ENCODE data around the gene FGF22.

FGF22 gene

GRCh38 chr19:607301-608154 lies 32.2 kb upstream of the FGF22 start:
- Histone ChIP-seq H3K4me3 (no peak overlapping the region), H3K9ac (0 out of 2 replicates have a peak overlapping the region, but pooled peaks have one; percentile 48), H3K27me3 (no peaks in the 10 kb centered on the region), H3K4me2 (peak overlapping the region; percentile 91; the same call in 1 of the 2 replicates), H3K9me3 (peaks cover 7% of the 10 kb centered on the region; the same call in 1 of the 2 replicates), H3K36me3 (no peaks in the 10 kb centered on the region), H3K4me1 (peaks cover 52% of the 10 kb centered on the region), H3K27ac (peak overlapping the region; percentile 85; the same call in 1 of the 2 replicates), H4K20me1 (no peaks in the 10 kb centered on the region)
- no peak for TF ChIP-seq Cebpa-rat (IDR thresholded peaks at IDR 0.05)

- H3K27me3 ChIP-seq, result no peaks in the 10 kb centered on the region
- peak overlapping the region; percentile 48; the same call in 1 of the 2 replicates for H3K9ac ChIP-seq
- no peak overlapping the region for H3K4me3 ChIP-seq
- H3K4me2 ChIP-seq, result peak overlapping the region; percentile 91
- H3K27ac ChIP-seq, result peak overlapping the region; percentile 85
- H3K4me1 ChIP-seq, result peaks cover 59% of the 10 kb centered on the region
- no peaks in the 10 kb centered on the region for H4K20me1 ChIP-seq
- H3K9me3 ChIP-seq, result no peaks in the 10 kb centered on the region
- no peak for TF ChIP-seq Cebpa-rat (IDR thresholded peaks at IDR 0.05)
- peaks cover 7% of the 10 kb centered on the region for H3K36me3 ChIP-seq
Observed at GRCh38 chr19:608155-609003, 31.3 kb upstream of the FGF22 start.

GRCh38 chr19:609004-609346 lies 30.7 kb upstream of the FGF22 start:
- no peak for TF ChIP-seq Cebpa-rat (IDR thresholded peaks at IDR 0.05)
- Histone ChIP-seq H3K27ac (peak overlapping the region; percentile 85), H3K4me2 (peak overlapping the region; percentile 91), H3K27me3 (no peaks in the 10 kb centered on the region), H3K9me3 (no peaks in the 10 kb centered on the region), H4K20me1 (no peaks in the 10 kb centered on the region), H3K36me3 (peaks cover 7% of the 10 kb centered on the region), H3K4me3 (peak overlapping the region; percentile 56; the same call in 1 of the 2 replicates), H3K9ac (peak overlapping the region; percentile 48; the same call in 1 of the 2 replicates), H3K4me1 (peaks cover 59% of the 10 kb centered on the region)

- Histone ChIP-seq H3K36me3 (peaks cover 18% of the 10 kb centered on the region), H3K27ac (peak overlapping the region; percentile 85), H3K4me2 (peak overlapping the region; percentile 91), H3K9ac (peak overlapping the region; percentile 60), H3K4me3 (peak overlapping the region; percentile 56), H3K27me3 (no peaks in the 10 kb centered on the region), H4K20me1 (no peaks in the 10 kb centered on the region), H3K4me1 (peaks cover 59% of the 10 kb centered on the region), H3K9me3 (no peaks in the 10 kb centered on the region)
- no peak for TF ChIP-seq Cebpa-rat (IDR thresholded peaks at IDR 0.05)
Observed at GRCh38 chr19:610071-610800, 29.4 kb upstream of the FGF22 start.

GRCh38 chr19:610801-611480 lies 28.7 kb upstream of the FGF22 start:
- peaks cover 23% of the 10 kb centered on the region for H3K36me3 ChIP-seq
- peak overlapping the region; percentile 60 for H3K9ac ChIP-seq
- peak overlapping the region; percentile 85 for H3K27ac ChIP-seq
- no peaks in the 10 kb centered on the region for H3K27me3 ChIP-seq
- H4K20me1 ChIP-seq, result 0 out of 2 replicates have a peak, but pooled peaks cover 4% of the 10 kb centered on the region
- peaks cover 64% of the 10 kb centered on the region for H3K4me1 ChIP-seq
- H3K9me3 ChIP-seq, result no peaks in the 10 kb centered on the region
- peak overlapping the region; percentile 91 for H3K4me2 ChIP-seq
- TF ChIP-seq Cebpa-rat (IDR thresholded peaks at IDR 0.05), result no peak; the same call in 1 of the 2 replicates
- peak overlapping the region; percentile 56 for H3K4me3 ChIP-seq

- H3K9me3 ChIP-seq, result no peaks in the 10 kb centered on the region
- H3K4me1 ChIP-seq, result peaks cover 64% of the 10 kb centered on the region
- H3K4me3 ChIP-seq, result peak overlapping the region; percentile 56
- no peak for TF ChIP-seq Cebpa-rat (IDR thresholded peaks at IDR 0.05)
- H3K9ac ChIP-seq, result peak overlapping the region; percentile 60
- peaks cover 23% of the 10 kb centered on the region for H3K36me3 ChIP-seq
- H3K4me2 ChIP-seq, result peak overlapping the region; percentile 91
- H3K27ac ChIP-seq, result peak overlapping the region; percentile 85
- no peaks in the 10 kb centered on the region for H3K27me3 ChIP-seq
- 0 out of 2 replicates have a peak, but pooled peaks cover 4% of the 10 kb centered on the region for H4K20me1 ChIP-seq
Observed at GRCh38 chr19:611481-611868, 28.2 kb upstream of the FGF22 start.

- H3K9ac ChIP-seq, result no peak overlapping the region
Observed at GRCh38 chr19:612941-613340, 26.7 kb upstream of the FGF22 start.

GRCh38 chr19:613732-614567 lies 25.7 kb upstream of the FGF22 start:
- TF ChIP-seq Cebpa-rat (IDR thresholded peaks at IDR 0.05), result no peak
- Histone ChIP-seq H3K4me2 (no peak overlapping the region), H3K4me3 (no peak overlapping the region), H3K9ac (no peak overlapping the region), H3K4me1 (peaks cover 44% of the 10 kb centered on the region), H3K27me3 (no peaks in the 10 kb centered on the region), H3K36me3 (peaks cover 41% of the 10 kb centered on the region), H4K20me1 (0 out of 2 replicates have a peak, but pooled peaks cover 4% of the 10 kb centered on the region), H3K27ac (no peak overlapping the region), H3K9me3 (no peaks in the 10 kb centered on the region)

More at GRCh38 chr19:612941-613340, 26.7 kb upstream of the FGF22 start:
- no peak overlapping the region for H3K27ac ChIP-seq
- H4K20me1 ChIP-seq, result 0 out of 2 replicates have a peak, but pooled peaks cover 4% of the 10 kb centered on the region
- H3K4me1 ChIP-seq, result peaks cover 54% of the 10 kb centered on the region
- H3K4me3 ChIP-seq, result no peak overlapping the region
- TF ChIP-seq Cebpa-rat (IDR thresholded peaks at IDR 0.05), result no peak
- H3K9me3 ChIP-seq, result no peaks in the 10 kb centered on the region
- no peaks in the 10 kb centered on the region for H3K27me3 ChIP-seq
- peaks cover 31% of the 10 kb centered on the region for H3K36me3 ChIP-seq
- H3K4me2 ChIP-seq, result peak overlapping the region; percentile 91
